ENCODE measurements around the gene SMYD4. TPM values are rescaled to one million over a fixed set of nuclear protein-coding genes. Genes with fewer than 3 reads are reported as not detected.

Gene SMYD4
- total and polyA plus RNA-seq, 12 donors: 5.1 to 20.2 (median 14.6) TPM

GRCh38 chr17:1796800-1797199 lies 32.9 kb downstream of the SMYD4 start:
- Histone ChIP-seq H3K4me1 (replicated peaks in 1 of 2) (peaks cover 0 to 20% of the 10 kb centered on the region in 2 donors), H3K27ac (peak overlapping the region in 1 of 5 donors; percentile 28), H3K9me3 (replicated peaks in 1 of 3) (no peaks in the 10 kb centered on the region), H3K27me3 (no peaks in the 10 kb centered on the region), H3K36me3 (replicated peaks in 1 of 2) (peaks cover 0 to 13% of the 10 kb centered on the region in 2 donors), H3K4me3 (no peak overlapping the region)
- no peak for TF ChIP-seq POLR2A (IDR thresholded peaks at IDR 0.05)
- TF ChIP-seq CTCF (IDR thresholded peaks at IDR 0.05): no peak
- WGBS, 4 donors: 0 to 5% (median 5%) methylated on average over 1 of the region's 1 CpG
- no peak for DNase-seq
- intact Hi-C loops (cut with DNase I): no loop called here

GRCh38 chr17:1793447-1793806 lies 36.3 kb downstream of the SMYD4 start:
- H3K4me3 ChIP-seq: no peak overlapping the region
- peak overlapping the region in 1 of 5 donors; percentile 39 for H3K27ac ChIP-seq
- H3K36me3 ChIP-seq (replicated peaks in 1 of 2): no peaks in the 10 kb centered on the region
- 24 to 48% (median 42%) methylated on average over 1 of the region's 1 CpG for WGBS, 4 donors
- intact Hi-C loops (cut with DNase I): no loop called here
- H3K27me3 ChIP-seq: no peaks in the 10 kb centered on the region
- DNase-seq: no peak
- H3K4me1 ChIP-seq (replicated peaks in 1 of 2): peaks cover 0 to 29% of the 10 kb centered on the region in 2 donors
- TF ChIP-seq CTCF (IDR thresholded peaks at IDR 0.05): no peak
- TF ChIP-seq POLR2A (IDR thresholded peaks at IDR 0.05): no peak
- no peaks in the 10 kb centered on the region for H3K9me3 ChIP-seq (replicated peaks in 1 of 3)

- WGBS, 4 donors: 82 to 87% (median 84%) methylated on average over 23 of the region's 23 CpGs
- H3K4me1 ChIP-seq (replicated peaks in 1 of 2): peaks cover 4 to 34% of the 10 kb centered on the region in 2 donors
- DNase-seq: no peak
- TF ChIP-seq CTCF (IDR thresholded peaks at IDR 0.05): no peak
- TF ChIP-seq POLR2A (IDR thresholded peaks at IDR 0.05): no peak
- no peaks in the 10 kb centered on the region for H3K27me3 ChIP-seq
- H3K27ac ChIP-seq: peak overlapping the region in 1 of 5 donors; percentile 39
- intact Hi-C loops (cut with DNase I): no loop called here
- no peak overlapping the region for H3K4me3 ChIP-seq
- no peaks in the 10 kb centered on the region for H3K36me3 ChIP-seq (replicated peaks in 1 of 2)
- no peaks in the 10 kb centered on the region for H3K9me3 ChIP-seq (replicated peaks in 1 of 3)
Observed at GRCh38 chr17:1792495-1793446, 36.9 kb downstream of the SMYD4 start.

- no peaks in the 10 kb centered on the region for H3K36me3 ChIP-seq (replicated peaks in 1 of 2)
- peak overlapping the region; percentile 21 to 81 (median 42) for H3K27ac ChIP-seq
- peaks cover 14 to 42% of the 10 kb centered on the region in 2 donors for H3K4me1 ChIP-seq (replicated peaks in 1 of 2)
- no peak overlapping the region for H3K4me3 ChIP-seq
- no peak for TF ChIP-seq CTCF (IDR thresholded peaks at IDR 0.05)
- TF ChIP-seq POLR2A (IDR thresholded peaks at IDR 0.05): no peak
- no peaks in the 10 kb centered on the region for H3K27me3 ChIP-seq
- WGBS, 4 donors: 49 to 62% (median 55%) methylated on average over 5 of the region's 5 CpGs
- no peak for DNase-seq
- intact Hi-C loops (cut with DNase I): no loop called here
- no peaks in the 10 kb centered on the region for H3K9me3 ChIP-seq (replicated peaks in 1 of 3)
Observed at GRCh38 chr17:1789936-1790335, 39.8 kb downstream of the SMYD4 start.

All from adrenal gland (tissue), 12 donors.